ENCODE measurements around the gene PMP22.

DNA sequence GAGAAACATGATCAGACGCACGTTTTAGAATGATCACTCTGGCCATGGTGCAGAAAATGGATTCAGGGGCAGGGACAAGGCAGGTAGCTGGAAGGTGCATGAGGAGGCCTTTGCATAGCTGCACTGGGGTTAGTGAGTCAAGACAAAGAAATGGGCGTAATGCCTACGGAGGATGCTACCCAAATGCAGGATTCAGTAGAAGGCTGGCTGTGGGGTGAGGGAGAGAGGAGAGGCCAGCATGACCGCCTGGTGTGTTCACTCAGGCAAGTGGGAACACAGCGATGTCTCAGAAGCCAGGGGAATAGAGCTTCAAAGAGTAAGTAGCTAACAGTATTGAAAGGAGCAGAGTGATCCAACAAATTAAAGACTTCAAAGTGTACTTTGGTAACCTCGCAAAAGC is 31.2 kb downstream of the PMP22 start:
- TF ChIP-seq SP1 (IDR thresholded peaks at IDR 0.05): no peak
- TF ChIP-seq SP1 (CRISPR knock-in tag; IDR thresholded peaks at IDR 0.05): no peak
- TF ChIP-seq ZNF33A (CRISPR knock-in tag; IDR thresholded peaks at IDR 0.05; ENCODE audit: borderline replicate concordance): no peak
- TF ChIP-seq KLF9 (CRISPR knock-in tag; IDR thresholded peaks at IDR 0.05; ENCODE audit: low read depth): no peak
- no peak for TF ChIP-seq PLRG1 (conservative IDR thresholded peaks at IDR 0.05)
- TF ChIP-seq XRCC5 (optimal IDR thresholded peaks at IDR 0.05; ENCODE audit: low read length): no peak
- TF ChIP-seq JUNB (CRISPR knock-in tag; IDR thresholded peaks at IDR 0.05; ENCODE audit: borderline replicate concordance): no peak
- TF ChIP-seq ZNF274 (CRISPR knock-in tag; IDR thresholded peaks at IDR 0.05): no peak

All from HepG2 (cell line).